ENCODE data around the gene FOXP1.

FOXP1 gene

GRCh38 chr3:71095511-71096291 is 487.8 kb downstream of the FOXP1 start:
- Histone ChIP-seq H3K4me3 (ENCODE audit: low read depth, low read length) (no peak overlapping the region), H3K9me3 (ENCODE audit: severe bottlenecking) (no peaks in the 10 kb centered on the region)
- TF ChIP-seq CTCF (IDR thresholded peaks at IDR 0.05; ENCODE audit: low read depth, low read length) = no peak

GRCh38 chr3:71094658-71095209 is 488.8 kb downstream of the FOXP1 start:
- Histone ChIP-seq H3K27ac (no peak overlapping the region), H3K4me3 (ENCODE audit: low read depth, low read length) (no peak overlapping the region), H3K27me3 (ENCODE audit: insufficient read depth, low read depth, severe bottlenecking) (no peaks in the 10 kb centered on the region), H3K36me3 (no peaks in the 10 kb centered on the region), H3K9me3 (ENCODE audit: severe bottlenecking) (no peaks in the 10 kb centered on the region)
- no peak for TF ChIP-seq CTCF (IDR thresholded peaks at IDR 0.05; ENCODE audit: low read depth, low read length)
- DNase-seq = no peak

More at GRCh38 chr3:71095511-71096291, 487.8 kb downstream of the FOXP1 start:
- Histone ChIP-seq H3K27me3 (ENCODE audit: insufficient read depth, low read depth, severe bottlenecking) (no peaks in the 10 kb centered on the region), H3K36me3 (no peaks in the 10 kb centered on the region), H3K27ac (no peak overlapping the region)
- DNase-seq = no peak

- no peak for DNase-seq
- Histone ChIP-seq H3K36me3 (no peaks in the 10 kb centered on the region), H3K9me3 (ENCODE audit: severe bottlenecking) (no peaks in the 10 kb centered on the region), H3K27ac (no peak overlapping the region), H3K4me3 (ENCODE audit: low read depth, low read length) (no peak overlapping the region), H3K27me3 (ENCODE audit: insufficient read depth, low read depth, severe bottlenecking) (no peaks in the 10 kb centered on the region)
- TF ChIP-seq CTCF (IDR thresholded peaks at IDR 0.05; ENCODE audit: low read depth, low read length) = no peak
Measured at GRCh38 chr3:71092665-71093064, 490.9 kb downstream of the FOXP1 start.

GRCh38 chr3:71090207-71090606 is 493.3 kb downstream of the FOXP1 start:
- no peak overlapping the region for H3K27ac ChIP-seq
- H3K36me3 ChIP-seq = no peaks in the 10 kb centered on the region
- no peak for DNase-seq
- no peak overlapping the region for H3K4me3 ChIP-seq (ENCODE audit: low read depth, low read length)
- no peaks in the 10 kb centered on the region for H3K9me3 ChIP-seq (ENCODE audit: severe bottlenecking)
- H3K27me3 ChIP-seq (ENCODE audit: insufficient read depth, low read depth, severe bottlenecking) = no peaks in the 10 kb centered on the region
- TF ChIP-seq CTCF (IDR thresholded peaks at IDR 0.05; ENCODE audit: low read depth, low read length) = no peak

DNA sequence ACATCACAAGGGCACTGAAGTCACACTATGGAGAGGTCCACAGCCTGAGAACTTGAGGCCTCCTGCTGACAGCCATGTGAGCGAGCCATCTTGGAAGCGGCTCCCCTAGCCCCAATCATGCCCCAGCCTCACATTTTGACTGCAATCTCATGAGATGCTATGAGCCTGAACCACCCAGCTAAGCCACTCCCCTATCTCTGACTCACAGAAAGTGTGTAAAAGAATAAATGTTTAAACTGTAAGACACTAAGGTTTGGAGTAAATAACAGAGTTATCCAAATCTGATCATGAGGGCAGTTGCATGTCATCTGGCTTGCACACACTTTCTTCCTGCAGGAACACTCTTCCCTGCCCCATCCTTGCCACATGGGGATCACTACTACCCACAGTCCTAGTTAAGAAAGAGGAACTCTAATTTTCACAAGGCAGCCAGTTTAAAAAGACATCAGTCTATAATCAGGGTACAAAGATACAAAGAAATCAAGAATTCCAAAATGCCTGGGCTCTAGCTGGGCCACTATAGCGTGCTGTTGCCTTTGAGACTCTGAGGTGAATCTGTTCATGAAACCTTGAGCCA is 494.2 kb downstream of the FOXP1 start:
- H3K36me3 ChIP-seq = no peaks in the 10 kb centered on the region
- H3K27ac ChIP-seq = no peak overlapping the region
- TF ChIP-seq CTCF (IDR thresholded peaks at IDR 0.05; ENCODE audit: low read depth, low read length) = no peak
- DNase-seq = no peak
- no peaks in the 10 kb centered on the region for H3K27me3 ChIP-seq (ENCODE audit: insufficient read depth, low read depth, severe bottlenecking)
- H3K4me3 ChIP-seq (ENCODE audit: low read depth, low read length) = no peak overlapping the region
- no peaks in the 10 kb centered on the region for H3K9me3 ChIP-seq (ENCODE audit: severe bottlenecking)

All from WERI-Rb-1 (cell line).